ENCODE data around the gene VPS9D1. TPM values are rescaled to one million over a fixed set of nuclear protein-coding genes. Genes with fewer than 3 reads are reported as not detected.

The VPS9D1 gene, protein sequence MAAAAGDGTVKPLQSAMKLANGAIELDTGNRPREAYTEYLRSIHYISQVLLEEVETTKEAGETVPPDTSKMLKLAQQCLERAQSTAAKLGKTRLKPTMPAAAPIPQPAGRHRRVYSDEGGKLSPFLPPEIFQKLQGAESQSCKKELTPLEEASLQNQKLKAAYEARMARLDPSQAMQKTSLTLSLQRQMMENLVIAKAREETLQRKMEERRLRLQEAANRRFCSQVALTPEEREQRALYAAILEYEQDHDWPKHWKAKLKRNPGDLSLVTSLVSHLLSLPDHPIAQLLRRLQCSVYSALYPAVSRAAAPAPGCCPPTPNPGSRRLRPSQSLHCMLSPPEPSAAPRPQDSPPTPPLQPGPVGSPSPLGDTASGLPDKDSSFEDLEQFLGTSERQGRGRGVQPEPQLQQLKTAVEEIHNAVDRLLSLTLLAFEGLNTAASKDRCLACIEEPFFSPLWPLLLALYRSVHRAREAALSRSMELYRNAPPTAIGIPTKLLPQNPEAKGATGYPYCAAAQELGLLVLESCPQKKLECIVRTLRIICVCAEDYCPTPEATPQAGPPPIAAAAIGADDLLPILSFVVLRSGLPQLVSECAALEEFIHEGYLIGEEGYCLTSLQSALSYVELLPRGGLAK
- total RNA-seq, result 5.1 and 5.9 TPM in 2 replicates

DNA sequence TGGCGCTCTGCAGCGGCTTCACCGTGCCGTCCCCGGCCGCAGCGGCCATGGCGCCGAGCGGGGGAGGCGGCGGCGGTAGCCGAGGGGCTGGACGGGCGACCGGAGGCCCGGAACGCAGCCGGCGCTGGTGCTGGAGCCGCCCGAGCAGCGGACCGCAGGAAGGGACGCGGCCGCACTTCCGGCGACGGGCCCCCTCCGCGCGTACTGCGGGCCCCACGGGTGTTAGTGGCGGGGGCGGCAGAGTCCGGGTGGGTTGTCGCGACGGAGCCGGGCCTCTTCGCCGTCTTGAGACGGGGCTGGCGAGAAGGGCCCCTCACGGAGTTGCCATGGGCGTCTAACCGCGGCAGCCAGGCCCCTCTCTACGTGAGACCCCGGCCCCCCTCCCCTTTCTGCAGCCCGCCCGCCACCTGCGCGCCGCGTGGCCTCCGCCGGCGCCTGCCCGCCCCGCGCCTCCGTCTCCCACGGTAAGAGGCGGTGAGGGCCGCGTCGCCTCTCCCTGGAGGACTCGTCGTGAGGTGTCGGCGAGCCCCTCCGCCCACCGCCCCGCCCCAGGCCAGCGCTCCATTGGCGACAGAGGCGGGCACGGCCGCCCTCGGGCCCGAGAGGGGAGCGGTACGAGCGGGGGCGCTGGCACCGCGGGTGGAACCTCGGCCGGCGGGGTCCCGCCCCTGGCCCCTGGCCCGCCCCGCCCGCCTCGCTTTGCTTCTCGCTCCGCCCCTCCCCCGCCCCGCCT lies at the start of gene VPS9D1, which contains the start of gene ZNF276:
Gene VPS9D1 (minus strand): TSS at position 86 of the 733 bp plus-strand sequence. CDS start 37 bp downstream, at position 49.
Gene ZNF276 (plus strand): TSS at position 725 of the 733 bp plus-strand sequence. CDS start 104 bp downstream, outside the sequence.

DNA sequence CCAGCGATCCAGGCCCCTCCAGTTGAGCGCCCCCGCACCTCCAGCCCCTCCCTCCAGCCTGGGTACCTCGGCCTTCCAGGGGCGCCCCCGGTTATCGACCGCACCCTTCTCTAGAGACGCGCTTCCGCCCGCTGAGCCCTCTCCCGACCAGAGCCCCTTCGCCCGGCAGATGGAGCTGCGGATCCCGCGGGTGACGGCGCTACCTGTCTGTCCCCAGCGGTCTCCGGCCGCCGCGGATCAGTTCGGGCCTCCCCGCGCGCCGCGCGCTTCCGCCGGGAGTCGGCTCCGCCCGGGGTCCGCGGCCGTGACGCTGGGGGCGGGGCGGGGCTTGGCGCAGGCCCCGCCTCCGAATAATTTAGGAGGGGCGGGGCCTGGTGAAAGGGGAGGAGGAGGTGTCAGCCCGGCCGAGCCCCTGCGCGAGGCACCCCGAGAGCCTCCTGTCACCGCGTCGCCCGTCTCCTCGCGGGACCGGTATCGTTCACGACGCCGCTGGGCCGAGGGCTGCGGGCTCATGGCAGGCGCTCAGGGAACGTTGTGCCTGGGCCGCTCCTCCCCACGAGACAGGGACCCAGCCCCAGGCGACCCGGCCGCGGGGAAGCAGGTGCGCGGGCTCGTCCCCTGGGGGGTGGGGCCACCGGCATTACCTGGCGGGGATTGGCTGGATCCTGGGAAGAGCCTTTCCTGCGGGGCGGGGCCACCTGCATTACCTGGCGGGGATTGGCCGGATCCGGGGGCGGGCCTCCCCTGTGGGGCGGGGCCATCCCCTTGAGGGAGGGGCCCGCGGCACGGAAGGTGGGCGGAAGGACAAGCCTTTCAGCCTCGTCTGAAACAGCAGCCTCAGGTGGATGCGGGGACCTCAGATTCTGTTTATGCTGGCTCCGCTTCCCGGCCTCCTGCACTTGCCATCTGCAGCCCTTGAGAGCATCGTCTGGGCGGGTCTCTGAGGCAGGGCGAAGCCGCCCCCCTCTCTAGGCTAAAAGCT lies 19.0 kb downstream of the VPS9D1 start, which contains the start of gene SPATA2L:
Gene SPATA2L (minus strand): TSS at position 281 of the 982 bp plus-strand sequence. CDS start 473 bp downstream, outside the sequence.

DNA sequence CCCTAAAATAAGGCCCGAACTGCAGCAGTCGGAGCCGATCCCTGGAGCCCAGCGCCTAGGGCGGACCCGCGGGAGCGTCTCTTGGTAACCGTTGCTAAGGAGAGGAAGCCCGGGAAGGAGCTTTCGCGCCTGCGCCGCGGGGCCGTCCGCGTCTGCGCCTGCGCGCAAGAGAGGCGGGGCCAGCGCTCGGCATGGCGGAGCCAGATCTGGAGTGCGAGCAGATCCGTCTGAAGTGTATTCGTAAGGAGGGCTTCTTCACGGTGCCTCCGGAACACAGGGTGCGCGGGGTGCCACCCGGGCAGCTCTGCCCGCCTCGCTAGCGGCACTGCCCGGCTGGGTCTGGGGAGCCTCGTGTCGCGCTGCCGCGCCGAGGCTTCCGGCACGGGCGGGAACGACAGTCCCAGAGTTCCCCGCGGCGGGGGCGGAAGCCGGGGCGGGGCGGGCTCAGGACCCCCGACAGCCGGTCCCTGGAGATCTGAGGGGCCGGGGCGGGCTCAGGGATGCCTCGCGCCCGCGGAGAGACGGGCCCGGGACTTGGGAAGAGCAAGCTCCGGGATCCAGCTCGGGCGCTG lies 34.1 kb downstream of the VPS9D1 start, which contains the start of gene CDK10:
Gene CDK10 (plus strand): TSS at position 170 of the 572 bp plus-strand sequence. CDS start 22 bp downstream, at position 192.

DNA sequence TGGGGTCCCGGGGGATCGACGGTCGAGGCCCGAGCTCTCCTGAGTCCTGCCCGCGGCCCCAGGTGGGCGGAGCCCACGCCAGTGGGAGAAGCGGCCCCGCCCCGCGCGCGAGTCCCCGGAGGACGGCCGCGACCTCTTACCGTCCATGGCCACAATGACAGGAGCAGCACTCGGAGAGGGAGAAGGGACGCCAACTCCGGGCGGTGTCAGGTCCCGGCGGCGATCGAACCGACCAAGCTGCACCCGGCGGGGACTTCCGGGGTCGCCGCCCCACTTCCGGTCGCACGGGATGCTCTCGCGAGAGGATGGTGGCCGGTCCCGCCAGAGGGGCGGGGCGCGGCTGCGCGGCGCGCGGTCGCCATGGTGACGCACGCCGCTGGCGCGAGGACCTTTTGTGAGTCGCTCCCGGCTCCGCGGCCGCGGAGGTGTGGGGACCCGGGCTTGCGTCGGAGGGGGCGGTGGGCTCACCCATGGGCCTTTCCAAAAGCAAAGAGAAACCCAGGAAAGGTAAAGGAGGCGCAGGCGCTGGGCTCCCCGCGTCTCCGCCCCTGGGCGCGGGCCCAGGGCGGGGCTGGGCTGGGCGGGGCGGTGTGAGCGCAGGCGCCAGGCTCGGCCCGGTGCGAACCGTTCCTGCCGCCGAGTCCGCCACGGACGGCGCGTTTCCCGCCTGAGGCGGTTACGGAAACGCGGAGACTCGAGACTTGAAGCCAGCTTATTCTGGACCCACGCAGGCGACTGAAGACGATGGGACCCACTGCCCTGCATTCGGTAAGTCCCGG lies 63.1 kb downstream of the VPS9D1 start, which contains the start of the genes CHMP1A and SPATA33:
Gene CHMP1A (minus strand): TSS at position 267 of the 779 bp plus-strand sequence. CDS start 120 bp downstream, at position 147.
Gene SPATA33 (plus strand): TSS at position 395 of the 779 bp plus-strand sequence. CDS start 76 bp downstream, at position 471.

Other genes starting within 250 kb of the VPS9D1 start
- gene ANKRD11, start 230.3 kb downstream of the VPS9D1 start, total RNA-seq, result 55.6 and 72.8 TPM in 2 replicates
- 144 and 177 TPM in 2 replicates for gene SPG7, start 212.5 kb downstream of the VPS9D1 start, total RNA-seq
- 9,942 and 10,591 TPM in 2 replicates for gene RPL13, start 160.2 kb downstream of the VPS9D1 start, total RNA-seq
- 28.4 and 48.7 TPM in 2 replicates for gene CPNE7, start 145.1 kb downstream of the VPS9D1 start, total RNA-seq
- 0.13 TPM in 1 of 2 replicates, not detected in the other for gene DPEP1, start 107.3 kb downstream of the VPS9D1 start, total RNA-seq
- gene CHMP1A, start 63.2 kb downstream of the VPS9D1 start, total RNA-seq, result 99.0 and 119 TPM in 2 replicates
- 2.9 and 4.7 TPM in 2 replicates for gene SPATA33, start 63.1 kb downstream of the VPS9D1 start, total RNA-seq
- 38.7 and 45.4 TPM in 2 replicates for gene CDK10, start 34.2 kb downstream of the VPS9D1 start, total RNA-seq
- gene SPATA2L, start 19.2 kb downstream of the VPS9D1 start, total RNA-seq, result 12.9 and 15.8 TPM in 2 replicates
- 15.3 and 23.1 TPM in 2 replicates for gene ZNF276, start 639 bp upstream of the VPS9D1 start, total RNA-seq
- 18.7 and 22.3 TPM in 2 replicates for gene FANCA, start 95.7 kb upstream of the VPS9D1 start, total RNA-seq
- gene SPIRE2, start 107.6 kb upstream of the VPS9D1 start, total RNA-seq, result 1.6 and 2.4 TPM in 2 replicates
- gene TCF25, start 152.7 kb upstream of the VPS9D1 start, total RNA-seq, result 130 and 132 TPM in 2 replicates
- 0.87 and 1.1 TPM in 2 replicates for gene MC1R, start 198.0 kb upstream of the VPS9D1 start, total RNA-seq
- 202 and 210 TPM in 2 replicates for gene TUBB3, start 202.4 kb upstream of the VPS9D1 start, total RNA-seq
- 132 and 147 TPM in 2 replicates for gene DEF8, start 227.9 kb upstream of the VPS9D1 start, total RNA-seq